Measurements from ENCODE around the gene BAZ1A. TPM values are rescaled to one million over a fixed set of nuclear protein-coding genes. Genes with fewer than 3 reads are reported as not detected.

BAZ1A gene
- total and polyA plus RNA-seq, 2 of the 8 experiments (the other 6 are each of a cell fraction or from before 2014, with no cell fraction given): 8.0 to 23.1 TPM

GRCh38 chr14:34853041-34853440 lies 22.1 kb downstream of the BAZ1A start (continued):
- TF ChIP-seq BCL11A (IDR thresholded peaks at IDR 0.05; ENCODE audit: low read depth in 2 of 2, low read length in 2 of 2) (no peak), POLR2A (IDR thresholded peaks at IDR 0.05; ENCODE audit: control extremely low read depth in 1 of 2, low read depth in 2 of 2, low read length in 2 of 2) (no peak), KDM1A (IDR thresholded peaks at IDR 0.05; ENCODE audit: borderline replicate concordance, low read length) (no peak), RFX5 (IDR thresholded peaks at IDR 0.05; ENCODE audit: borderline replicate concordance, low read depth, low read length) (no peak)
